ENCODE data around the gene SH3TC2.
"Not testable (repeated sequence)": the region's sequence is repeated elsewhere in the genome, so short reads cannot be mapped to it uniquely, and the experiment has no call there.

DNA sequence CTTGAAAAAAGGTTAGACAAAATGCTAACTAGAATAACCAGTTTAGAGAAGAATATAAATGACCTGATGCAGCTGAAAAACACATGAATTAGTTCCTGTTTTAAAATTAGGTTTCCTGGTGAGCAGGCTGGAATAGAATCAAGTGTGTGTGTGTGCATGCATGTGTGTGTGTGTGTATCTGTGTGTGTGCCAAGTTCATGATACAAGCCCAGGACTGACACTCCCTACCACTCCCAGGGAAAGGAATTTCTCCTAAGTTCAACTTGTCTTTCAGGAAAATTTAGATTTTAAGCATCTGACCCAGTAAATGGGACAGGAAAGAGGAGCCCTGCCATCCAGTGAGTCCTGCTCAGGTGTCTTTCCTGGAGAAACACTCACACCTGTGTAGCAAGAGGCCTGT is 11.2 kb upstream of the SH3TC2 start:
- TF ChIP-seq, protein P1, sequence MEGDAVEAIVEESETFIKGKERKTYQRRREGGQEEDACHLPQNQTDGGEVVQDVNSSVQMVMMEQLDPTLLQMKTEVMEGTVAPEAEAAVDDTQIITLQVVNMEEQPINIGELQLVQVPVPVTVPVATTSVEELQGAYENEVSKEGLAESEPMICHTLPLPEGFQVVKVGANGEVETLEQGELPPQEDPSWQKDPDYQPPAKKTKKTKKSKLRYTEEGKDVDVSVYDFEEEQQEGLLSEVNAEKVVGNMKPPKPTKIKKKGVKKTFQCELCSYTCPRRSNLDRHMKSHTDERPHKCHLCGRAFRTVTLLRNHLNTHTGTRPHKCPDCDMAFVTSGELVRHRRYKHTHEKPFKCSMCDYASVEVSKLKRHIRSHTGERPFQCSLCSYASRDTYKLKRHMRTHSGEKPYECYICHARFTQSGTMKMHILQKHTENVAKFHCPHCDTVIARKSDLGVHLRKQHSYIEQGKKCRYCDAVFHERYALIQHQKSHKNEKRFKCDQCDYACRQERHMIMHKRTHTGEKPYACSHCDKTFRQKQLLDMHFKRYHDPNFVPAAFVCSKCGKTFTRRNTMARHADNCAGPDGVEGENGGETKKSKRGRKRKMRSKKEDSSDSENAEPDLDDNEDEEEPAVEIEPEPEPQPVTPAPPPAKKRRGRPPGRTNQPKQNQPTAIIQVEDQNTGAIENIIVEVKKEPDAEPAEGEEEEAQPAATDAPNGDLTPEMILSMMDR (IDR thresholded peaks at IDR 0.05): not testable (repeated sequence)
- not testable (repeated sequence) for TF ChIP-seq POLR2A (IDR thresholded peaks at IDR 0.05)

Data from esophagus squamous epithelium (tissue), 4 donors.